B cell (primary cell): ENCODE results near the gene RAC2. TPM values are rescaled to one million over a fixed set of nuclear protein-coding genes. Genes with fewer than 3 reads are reported as not detected.

Source experiments
- ATAC-seq: fragments of 200-7000 bp; cut with Tn5 transposase; one replicate; pipeline ENCODE4 v1.10.0; 2021; ENCODE audit warnings: low read depth, mild to moderate bottlenecking, moderate number of reproducible peaks, moderate library complexity
- CTCF ChIA-PET: fragments of 350-600 bp; sonication (Branson Sonifier 250); formaldehyde crosslinking; loops from one replicate; lab custom pipeline; 2021; ENCODE audit warnings: antibody characterized with exemption, inconsistent platforms; lab: Charles Lee
- POLR2A ChIA-PET: fragments of 350-600 bp; sonication (Branson Sonifier 250); formaldehyde crosslinking; loops from one replicate; lab custom pipeline; 2021; ENCODE audit warnings: antibody characterized with exemption; lab: Charles Lee
- DNase-seq: peaks from one replicate; pipeline ENCODE4 v3.0.0; 2013
- H2AFZ ChIP-seq: 2 replicates; pipeline ENCODE4 v1.6.1; 2012; ENCODE audit warnings: mild to moderate bottlenecking, low read depth, low read length; ENCODE audit not compliant: insufficient read depth, poor library complexity, severe bottlenecking
- H3K27ac ChIP-seq, 2 donors: 1 replicate in 1 of 2; 2 replicates in 1 of 2; pipeline ENCODE4 v1.5.1; 2012 to 2013; ENCODE audit warnings: low read length in 2 of 2, mild to moderate bottlenecking in 2 of 2, moderate library complexity in 1 of 2
- H3K27me3 ChIP-seq, 4 experiments: fragments of 200-600 bp in 1 of 4; sonication (generic) in 1 of 4; replicated peaks in 1 of 4; 1 replicate in 2 of 4; 2 replicates in 2 of 4; pipeline versions ENCODE4 v1.6.1 to v1.7.0; 2013 to 2016; ENCODE audit warnings: low read length in 3 of 4, mild to moderate bottlenecking in 2 of 4, mixed read lengths in 1 of 4, moderate library complexity in 1 of 4; ENCODE audit not compliant: insufficient read depth in 4 of 4, control insufficient read depth in 3 of 4; ENCODE audit errors: control extremely low read depth in 1 of 4
- H3K36me3 ChIP-seq, 2 experiments: replicated peaks in 1 of 2; 1 replicate in 1 of 2; 2 replicates in 1 of 2; pipeline versions ENCODE4 v1.6.1 to v1.7.1; 2013; ENCODE audit warnings: low read length in 1 of 2; ENCODE audit not compliant: insufficient read depth in 2 of 2, control insufficient read depth in 1 of 2; ENCODE audit errors: control extremely low read depth in 1 of 2, extremely low read depth in 1 of 2
- H3K4me1 ChIP-seq, 2 donors: fragments of 200-600 bp in 1 of 2; sonication (generic) in 1 of 2; 1 replicate in 1 of 2; 2 replicates in 1 of 2; pipeline versions ENCODE4 v1.5.1 to v1.6.1; 2013 to 2017; ENCODE audit warnings: low read length in 2 of 2; ENCODE audit not compliant: control insufficient read depth in 2 of 2, insufficient read depth in 2 of 2
- H3K4me2 ChIP-seq: replicated peaks from 2 replicates; pipeline ENCODE3; 2012; ENCODE audit warnings: mild to moderate bottlenecking, low read depth, low read length; ENCODE audit not compliant: poor library complexity, severe bottlenecking
- H3K4me3 ChIP-seq, 5 experiments: fragments of 200-600 bp in 1 of 5; sonication (generic) in 1 of 5; 1 replicate in 3 of 5; 2 replicates in 2 of 5; pipeline versions ENCODE4 v1.5.1 to v1.7.0; 2011 to 2016; ENCODE audit warnings: low read length in 4 of 5, mild to moderate bottlenecking in 4 of 5, low read depth in 2 of 5, control low read depth in 1 of 5, moderate library complexity in 1 of 5; ENCODE audit not compliant: insufficient read depth in 1 of 5; ENCODE audit errors: control extremely low read depth in 1 of 5, extremely low read depth in 1 of 5
- H3K79me2 ChIP-seq: fragments of 200-600 bp; sonication (generic); one replicate; pipeline ENCODE4 v1.6.0; 2016; ENCODE audit warnings: low read length; ENCODE audit not compliant: control insufficient read depth, insufficient read depth
- H3K9ac ChIP-seq: fragments of 200-600 bp; sonication (generic); 2 replicates; pipeline ENCODE4 v1.6.1; 2017; ENCODE audit warnings: mild to moderate bottlenecking, low read length, moderate library complexity
- H3K9me3 ChIP-seq, 3 donors: one replicate each; pipeline versions ENCODE4 v1.6.1 to v1.7.1; 2013; ENCODE audit warnings: low read length in 2 of 3; ENCODE audit not compliant: control insufficient read depth in 2 of 3, insufficient read depth in 1 of 3; ENCODE audit errors: control extremely low read depth in 1 of 3
- H4K20me1 ChIP-seq: 2 replicates; pipeline ENCODE4 v1.6.0; 2012; ENCODE audit warnings: mild to moderate bottlenecking, low read length; ENCODE audit not compliant: insufficient read depth, control insufficient read depth, poor library complexity, severe bottlenecking
- H3K27ac Mint-ChIP-seq: one replicate; pipeline ENCODE4 v1.8.0; 2021; ENCODE audit warnings: mixed read lengths
- H3K27me3 Mint-ChIP-seq: one replicate; pipeline ENCODE4 v1.8.0; 2021; ENCODE audit warnings: mixed read lengths
- H3K4me1 Mint-ChIP-seq: one replicate; pipeline ENCODE4 v1.8.0; 2021; ENCODE audit warnings: mixed read lengths
- H3K4me3 Mint-ChIP-seq: one replicate; pipeline ENCODE4 v1.8.0; 2021; ENCODE audit warnings: mixed read lengths
- H3K9me3 Mint-ChIP-seq: one replicate; pipeline ENCODE4 v1.8.0; 2022; ENCODE audit warnings: mixed read lengths; ENCODE audit not compliant: insufficient read depth
- EZH2 ChIP-seq: IDR thresholded peaks from 2 replicates; pipeline ENCODE4 v1.6.1; 2012; ENCODE audit warnings: borderline replicate concordance, low read depth, mild to moderate bottlenecking, moderate library complexity, low read length; ENCODE audit not compliant: insufficient read depth, poor library complexity, severe bottlenecking
- WGBS: methylation state at CpG from one replicate; pipeline ENCODE4 v1.1.5; 2013; ENCODE audit warnings: missing lambda C conversion rate; ENCODE audit not compliant: insufficient coverage; 5-methylcytosine and 5-hydroxymethylcytosine counted together
- intact Hi-C: fragments of 100-400 bp; cut with micrococcal nuclease; formaldehyde crosslinking; loops from one replicate; pipeline ENCODE4 v1.10.0; 2022
- polyA plus RNA-seq: library from polyadenylated mRNA; depleted of rRNA; stranded (reverse); fragments of >200 nt; gene quantifications from 2 replicates; pipeline ENCODE4 v1.2.3, GENCODE V29; 2012
- total RNA-seq, 2 donors: library from RNA; stranded (reverse); fragments of 120-200 nt in 1 of 2; gene quantifications; 1 replicate in 1 of 2; 2 replicates in 1 of 2; pipeline versions ENCODE4 v1.2.3 to v1.2.4, GENCODE V29; 2013 to 2022
- TF ChIP-seq, protein P1 (sequence below): fragments of 200-600 bp; IDR thresholded peaks from one replicate; pipeline ENCODE4 v1.8.0; 2022; ENCODE audit warnings: antibody characterized with exemption, mild to moderate bottlenecking

RAC2 gene
- total and polyA plus RNA-seq, 2 donors (not counting 1 experiment from before 2014, with no cell fraction given) = 273 to 776 TPM

DNA sequence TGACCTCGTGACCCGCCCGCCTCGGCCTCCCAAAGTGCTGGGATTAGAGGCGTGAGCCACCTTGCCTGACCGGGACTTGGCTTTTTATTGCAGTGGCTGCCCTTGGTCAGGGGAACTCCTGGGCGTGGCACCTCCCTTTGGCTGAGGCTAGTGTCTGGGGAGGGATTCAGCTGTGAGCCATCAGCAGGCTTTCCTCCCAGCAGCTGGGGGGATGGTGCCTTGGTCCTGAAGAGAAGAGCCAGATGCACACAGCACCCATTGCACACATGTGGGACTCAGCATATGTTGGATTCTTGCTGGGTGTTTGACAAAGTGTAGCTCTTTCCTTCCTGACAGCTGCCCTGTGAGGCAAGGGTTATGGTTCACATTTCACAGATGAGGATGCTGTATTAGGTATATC, 46.7 kb upstream of the RAC2 start:
- intact Hi-C loops = no loop called here
- ATAC-seq (no peak), DNase-seq (no peak)
- ChIA-PET CTCF (interaction anchor here (1.1 to 1.6 kb wide), 3 partner anchors 14 to 31 kb away, joined by 4 to 5 read pairs (median 5); no protein-coding TSS in a partner anchor), POLR2A (interaction anchor here (1.5 kb wide), 1 partner anchor 10 kb away, joined by 4 read pairs; no protein-coding TSS in a partner anchor)
- Histone ChIP-seq H3K4me3 (no peak overlapping the region), H3K27me3 (no peaks in the 10 kb centered on the region), H3K4me1 (peaks cover 13 to 23% of the 10 kb centered on the region in 2 donors), H3K36me3 (peaks cover 17 to 72% of the 10 kb centered on the region in 2 experiments), H2AFZ (no peak overlapping the region), H3K27ac (no peak overlapping the region), H4K20me1 (peaks cover 72% of the 10 kb centered on the region), H3K79me2 (peaks cover 5% of the 10 kb centered on the region), H3K9ac (no peak overlapping the region), H3K4me2 (no peak overlapping the region), H3K9me3 (peaks cover 0 to 30% (median 4%) of the 10 kb centered on the region in 3 donors)
- Mint-ChIP-seq H3K9me3 (peaks cover 4% of the 10 kb centered on the region), H3K4me1 (peaks cover 70% of the 10 kb centered on the region), H3K27ac (peak overlapping the region; percentile 44), H3K27me3 (no peaks in the 10 kb centered on the region), H3K4me3 (no peak overlapping the region)
- TF ChIP-seq, protein P1, sequence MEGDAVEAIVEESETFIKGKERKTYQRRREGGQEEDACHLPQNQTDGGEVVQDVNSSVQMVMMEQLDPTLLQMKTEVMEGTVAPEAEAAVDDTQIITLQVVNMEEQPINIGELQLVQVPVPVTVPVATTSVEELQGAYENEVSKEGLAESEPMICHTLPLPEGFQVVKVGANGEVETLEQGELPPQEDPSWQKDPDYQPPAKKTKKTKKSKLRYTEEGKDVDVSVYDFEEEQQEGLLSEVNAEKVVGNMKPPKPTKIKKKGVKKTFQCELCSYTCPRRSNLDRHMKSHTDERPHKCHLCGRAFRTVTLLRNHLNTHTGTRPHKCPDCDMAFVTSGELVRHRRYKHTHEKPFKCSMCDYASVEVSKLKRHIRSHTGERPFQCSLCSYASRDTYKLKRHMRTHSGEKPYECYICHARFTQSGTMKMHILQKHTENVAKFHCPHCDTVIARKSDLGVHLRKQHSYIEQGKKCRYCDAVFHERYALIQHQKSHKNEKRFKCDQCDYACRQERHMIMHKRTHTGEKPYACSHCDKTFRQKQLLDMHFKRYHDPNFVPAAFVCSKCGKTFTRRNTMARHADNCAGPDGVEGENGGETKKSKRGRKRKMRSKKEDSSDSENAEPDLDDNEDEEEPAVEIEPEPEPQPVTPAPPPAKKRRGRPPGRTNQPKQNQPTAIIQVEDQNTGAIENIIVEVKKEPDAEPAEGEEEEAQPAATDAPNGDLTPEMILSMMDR = no peak
- TF ChIP-seq EZH2 = no peak
- 97% methylated on average over 7 of the region's 7 CpGs for WGBS

- ATAC-seq (no peak), DNase-seq (no peak)
- H3K27me3 ChIP-seq = no peaks in the 10 kb centered on the region
- no peak overlapping the region for H3K4me2 ChIP-seq
- ChIA-PET CTCF (interaction anchor here (1.3 kb wide), 1 partner anchor 10 kb away, joined by 4 read pairs; no protein-coding TSS in a partner anchor), POLR2A (no interaction called here)
- no peak overlapping the region for H3K4me3 ChIP-seq
- H2AFZ ChIP-seq = no peak overlapping the region
- H3K27ac ChIP-seq = no peak overlapping the region
- Mint-ChIP-seq H3K4me3 (no peak overlapping the region), H3K27me3 (no peaks in the 10 kb centered on the region), H3K27ac (peak overlapping the region; percentile 67), H3K9me3 (peaks cover 4% of the 10 kb centered on the region), H3K4me1 (peaks cover 65% of the 10 kb centered on the region)
- H3K79me2 ChIP-seq = peaks cover 7% of the 10 kb centered on the region
- H3K36me3 ChIP-seq = peaks cover 17 to 63% of the 10 kb centered on the region in 2 experiments
- WGBS = 80% methylated on average over 5 of the region's 7 CpGs
- intact Hi-C loops = no loop called here
- H4K20me1 ChIP-seq = peaks cover 68% of the 10 kb centered on the region
- H3K9ac ChIP-seq = no peak overlapping the region
- H3K9me3 ChIP-seq = peaks cover 0 to 30% (median 4%) of the 10 kb centered on the region in 3 donors
- TF ChIP-seq, protein P1 = no peak
- TF ChIP-seq EZH2 = no peak
- H3K4me1 ChIP-seq = peaks cover 5 to 21% of the 10 kb centered on the region in 2 donors
Measured at GRCh38 chr22:37289156-37289735, 45.2 kb upstream of the RAC2 start.
